ENCODE measurements around the gene SCCPDH. TPM values are rescaled to one million over a fixed set of nuclear protein-coding genes. Genes with fewer than 3 reads are reported as not detected.
"Not testable (repeated sequence)": the region's sequence is repeated elsewhere in the genome, so short reads cannot be mapped to it uniquely, and the experiment has no call there.

SCCPDH gene
- total RNA-seq, 4 donors from 2014 or later = 13.3 to 23.3 (median 17.0) TPM

DNA sequence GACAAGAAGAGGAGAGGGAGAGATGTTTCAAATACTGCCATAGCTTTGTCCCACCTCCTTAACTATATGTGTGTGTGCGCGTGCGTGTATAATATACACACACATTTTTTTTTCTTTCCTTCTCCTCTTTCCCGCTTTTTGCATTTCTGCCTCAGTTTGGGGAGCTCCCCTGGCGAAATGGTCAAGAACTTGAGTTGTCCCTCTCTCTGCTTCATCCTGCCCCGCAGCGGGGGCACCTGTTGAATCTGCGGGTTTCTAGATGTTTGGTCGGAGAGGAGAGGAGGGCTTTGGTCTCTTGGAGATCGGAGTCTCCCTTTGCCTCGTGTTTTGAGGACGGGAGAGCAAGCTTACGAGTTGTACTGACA, 504 bp downstream of the SCCPDH start:
- H3K4me3 ChIP-seq (ENCODE audit: low read depth, poor library complexity, severe bottlenecking) = peak overlapping the region; percentile 80
- no peak for TF ChIP-seq POLR2A (IDR thresholded peaks at IDR 0.05)
- TF ChIP-seq, protein P1, sequence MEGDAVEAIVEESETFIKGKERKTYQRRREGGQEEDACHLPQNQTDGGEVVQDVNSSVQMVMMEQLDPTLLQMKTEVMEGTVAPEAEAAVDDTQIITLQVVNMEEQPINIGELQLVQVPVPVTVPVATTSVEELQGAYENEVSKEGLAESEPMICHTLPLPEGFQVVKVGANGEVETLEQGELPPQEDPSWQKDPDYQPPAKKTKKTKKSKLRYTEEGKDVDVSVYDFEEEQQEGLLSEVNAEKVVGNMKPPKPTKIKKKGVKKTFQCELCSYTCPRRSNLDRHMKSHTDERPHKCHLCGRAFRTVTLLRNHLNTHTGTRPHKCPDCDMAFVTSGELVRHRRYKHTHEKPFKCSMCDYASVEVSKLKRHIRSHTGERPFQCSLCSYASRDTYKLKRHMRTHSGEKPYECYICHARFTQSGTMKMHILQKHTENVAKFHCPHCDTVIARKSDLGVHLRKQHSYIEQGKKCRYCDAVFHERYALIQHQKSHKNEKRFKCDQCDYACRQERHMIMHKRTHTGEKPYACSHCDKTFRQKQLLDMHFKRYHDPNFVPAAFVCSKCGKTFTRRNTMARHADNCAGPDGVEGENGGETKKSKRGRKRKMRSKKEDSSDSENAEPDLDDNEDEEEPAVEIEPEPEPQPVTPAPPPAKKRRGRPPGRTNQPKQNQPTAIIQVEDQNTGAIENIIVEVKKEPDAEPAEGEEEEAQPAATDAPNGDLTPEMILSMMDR (IDR thresholded peaks at IDR 0.05) = no peak
- DNase-seq (ENCODE audit: low spot score in 2 of 2) = no peak
- intact Hi-C loops (cut with DNase I; ENCODE audit: low total_unique reads) = no loop called here
- WGBS, 2 donors = 2% methylated on average over 13 of the region's 13 CpGs

DNA sequence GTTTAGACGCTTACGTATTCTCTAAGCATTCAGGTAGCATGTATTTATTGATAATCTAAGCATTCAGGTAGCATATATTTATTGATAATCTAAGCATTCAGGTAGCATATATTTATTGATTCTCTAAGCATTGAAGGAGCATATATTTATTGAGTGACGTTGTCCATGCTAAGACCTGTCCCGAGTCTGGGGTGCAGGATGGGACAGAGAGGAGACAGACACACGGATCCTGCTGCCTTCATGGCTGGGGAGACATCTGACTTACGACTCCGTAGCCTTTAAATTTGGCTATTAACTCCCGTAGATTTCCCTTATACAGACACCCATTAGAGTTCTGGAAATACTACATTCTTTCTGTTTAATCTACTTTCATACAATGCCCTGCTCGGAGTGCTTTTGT, 982 bp downstream of the SCCPDH start:
- intact Hi-C loops (cut with DNase I; ENCODE audit: low total_unique reads) = no loop called here
- WGBS, 2 donors = 58 to 72% methylated on average over 9 of the region's 9 CpGs
- H3K4me3 ChIP-seq (ENCODE audit: low read depth, poor library complexity, severe bottlenecking) = no peak overlapping the region
- TF ChIP-seq POLR2A (IDR thresholded peaks at IDR 0.05) = no peak
- TF ChIP-seq, protein P1 (IDR thresholded peaks at IDR 0.05) = no peak
- no peak for DNase-seq (ENCODE audit: low spot score in 2 of 2)

DNA sequence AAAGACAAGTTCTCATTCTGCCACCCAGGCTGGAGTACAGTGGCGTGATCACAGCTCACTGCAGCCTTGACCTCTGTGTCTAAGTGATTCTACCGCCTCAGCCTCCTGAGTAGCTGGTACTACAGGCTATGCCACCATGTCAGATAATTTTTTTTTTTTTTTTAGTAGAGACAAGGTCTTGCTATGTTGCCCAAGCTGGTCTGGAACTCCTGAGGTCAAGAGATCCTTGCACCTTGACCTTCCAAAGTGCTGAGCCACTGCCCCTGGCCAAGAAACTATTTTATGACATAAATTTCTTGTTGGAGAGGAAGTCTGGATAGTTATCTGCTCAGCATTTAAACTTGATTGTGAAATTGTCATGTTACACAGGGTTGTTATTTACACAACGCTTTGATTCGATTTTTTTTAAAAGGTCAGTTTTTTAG, 2.1 kb downstream of the SCCPDH start:
- WGBS, 2 donors = 60 to 72% methylated on average over 4 of the region's 4 CpGs
- intact Hi-C loops (cut with DNase I; ENCODE audit: low total_unique reads) = no loop called here
- no peak for DNase-seq (ENCODE audit: low spot score in 2 of 2)

DNA sequence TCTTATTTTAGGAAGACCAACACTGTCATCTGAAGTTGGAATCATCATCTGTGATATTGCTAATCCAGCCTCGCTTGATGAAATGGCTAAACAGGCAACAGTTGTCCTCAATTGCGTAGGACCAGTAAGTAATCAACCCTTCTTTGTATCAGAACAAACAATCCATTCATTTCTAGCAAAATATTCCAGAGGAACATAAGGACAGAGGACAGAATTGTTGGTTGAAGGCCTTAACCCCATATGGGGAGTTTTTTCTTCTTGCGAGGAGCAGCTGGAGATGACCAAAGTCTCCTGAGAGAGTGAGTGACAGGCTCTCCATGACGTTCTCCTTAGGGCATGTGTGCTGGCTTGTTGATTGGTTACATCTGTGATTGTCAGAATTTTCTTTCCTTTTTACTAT, 2.7 kb downstream of the SCCPDH start:
- WGBS, 2 donors = 78 to 90% methylated on average over 4 of the region's 4 CpGs
- DNase-seq (ENCODE audit: low spot score in 2 of 2) = no peak
- no peak overlapping the region for H3K4me3 ChIP-seq (ENCODE audit: low read depth, poor library complexity, severe bottlenecking)
- TF ChIP-seq, protein P1 (IDR thresholded peaks at IDR 0.05) = no peak
- no peak for TF ChIP-seq POLR2A (IDR thresholded peaks at IDR 0.05)
- intact Hi-C loops (cut with DNase I; ENCODE audit: low total_unique reads) = no loop called here

More for the DNA sequence above, 2.1 kb downstream of the SCCPDH start:
- no peak overlapping the region for H3K4me3 ChIP-seq (ENCODE audit: low read depth, poor library complexity, severe bottlenecking)
- TF ChIP-seq, protein P1 (IDR thresholded peaks at IDR 0.05) = no peak
- no peak for TF ChIP-seq POLR2A (IDR thresholded peaks at IDR 0.05)

DNA sequence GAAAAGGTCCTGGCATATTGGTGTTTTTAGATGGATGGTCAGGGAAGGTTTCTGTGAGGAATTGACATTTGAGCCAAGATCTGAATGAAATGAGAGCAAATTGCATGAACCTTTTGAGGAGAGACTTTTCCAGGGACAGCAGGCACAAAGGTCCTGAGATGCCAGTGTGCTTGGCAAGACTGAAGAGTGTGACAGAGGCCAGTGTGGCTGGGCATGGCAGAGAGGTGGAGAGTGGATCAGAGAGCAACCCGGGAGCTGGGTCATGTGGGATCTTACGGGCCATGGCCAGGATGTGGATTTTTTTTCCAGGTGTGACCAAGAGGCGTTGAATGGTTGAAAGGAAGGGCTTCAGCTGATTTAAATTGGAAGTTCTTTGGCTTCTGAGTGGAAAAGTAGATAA, 3.4 kb downstream of the SCCPDH start:
- WGBS, 2 donors = 95 to 100% methylated on average over 3 of the region's 3 CpGs
- no peak for TF ChIP-seq POLR2A (IDR thresholded peaks at IDR 0.05)
- TF ChIP-seq, protein P1 (IDR thresholded peaks at IDR 0.05) = no peak
- intact Hi-C loops (cut with DNase I; ENCODE audit: low total_unique reads) = no loop called here
- H3K4me3 ChIP-seq (ENCODE audit: low read depth, poor library complexity, severe bottlenecking) = no peak overlapping the region
- DNase-seq (ENCODE audit: low spot score in 2 of 2) = no peak

DNA sequence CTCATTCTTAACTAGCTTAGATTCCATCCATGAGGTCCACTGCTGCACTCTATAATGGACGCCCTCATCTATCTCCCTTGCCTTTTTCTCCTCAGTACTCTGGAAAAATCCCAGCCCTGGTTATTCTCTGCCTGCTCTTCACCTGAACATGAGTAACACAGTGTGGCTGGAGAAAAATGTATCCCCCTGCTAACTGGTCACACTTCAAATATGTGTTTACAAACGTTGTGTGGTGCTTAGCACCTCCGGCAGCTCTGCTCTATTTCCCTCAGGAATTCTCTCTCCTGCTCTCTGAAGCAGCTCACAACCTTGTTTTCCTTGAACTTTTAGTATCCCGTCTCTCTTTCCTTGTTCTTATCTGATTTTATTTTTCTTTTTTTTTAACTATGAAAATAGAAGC, 4.1 kb downstream of the SCCPDH start:
- DNase-seq (ENCODE audit: low spot score in 2 of 2) = no peak
- 94 to 97% methylated on average over 4 of the region's 4 CpGs for WGBS, 2 donors
- TF ChIP-seq, protein P1 (IDR thresholded peaks at IDR 0.05) = no peak
- TF ChIP-seq POLR2A (IDR thresholded peaks at IDR 0.05) = no peak
- intact Hi-C loops (cut with DNase I; ENCODE audit: low total_unique reads) = no loop called here
- H3K4me3 ChIP-seq (ENCODE audit: low read depth, poor library complexity, severe bottlenecking) = no peak overlapping the region

DNA sequence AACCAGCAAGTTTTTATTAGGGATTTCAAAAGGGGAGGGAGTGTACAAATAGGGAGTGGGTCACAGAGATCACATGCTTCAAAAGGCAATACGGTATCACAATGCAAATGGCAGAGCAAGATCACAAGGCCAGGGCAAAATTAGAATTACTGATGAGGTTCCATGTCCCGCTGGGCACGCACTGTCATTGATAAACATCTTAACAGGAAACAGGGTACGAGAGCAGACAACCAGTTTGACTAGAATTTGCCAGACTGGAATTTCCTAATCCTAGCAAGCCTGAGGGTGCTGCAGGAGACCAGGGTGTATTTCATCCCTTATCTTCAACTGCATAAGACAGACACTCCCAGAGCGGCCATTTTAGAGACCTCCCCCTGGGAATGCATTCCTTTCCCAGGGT, 4.8 kb downstream of the SCCPDH start:
- intact Hi-C loops (cut with DNase I; ENCODE audit: low total_unique reads); DNase-seq (ENCODE audit: low spot score in 2 of 2); H3K4me3 ChIP-seq (ENCODE audit: low read depth, poor library complexity, severe bottlenecking): not testable (repeated sequence)
- 63 to 69% methylated on average over 5 of the region's 5 CpGs for WGBS, 2 donors

Data from lower leg skin (tissue), 4 donors.